ENCODE measurements around the gene RANBP17.

DNA sequence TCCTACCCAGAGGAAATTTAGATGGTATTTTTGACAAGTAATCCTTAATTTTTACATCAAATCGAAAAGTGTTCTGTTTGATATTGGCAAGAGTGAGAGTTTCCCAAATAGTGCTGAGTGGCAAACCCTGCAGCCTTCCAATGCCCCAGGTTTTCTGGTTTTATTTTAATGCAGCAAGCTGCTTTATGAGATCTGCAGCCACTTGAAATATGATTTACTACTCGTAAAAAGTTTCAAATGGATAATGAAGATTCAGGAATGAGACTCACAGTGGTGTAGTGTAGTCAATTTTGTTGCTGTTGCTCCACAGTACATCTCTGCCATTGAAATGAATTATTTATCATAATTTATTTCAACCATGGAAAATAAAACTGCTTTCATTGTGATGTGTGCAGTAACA lies 423.6 kb downstream of the RANBP17 start:
- TF ChIP-seq, protein P1, sequence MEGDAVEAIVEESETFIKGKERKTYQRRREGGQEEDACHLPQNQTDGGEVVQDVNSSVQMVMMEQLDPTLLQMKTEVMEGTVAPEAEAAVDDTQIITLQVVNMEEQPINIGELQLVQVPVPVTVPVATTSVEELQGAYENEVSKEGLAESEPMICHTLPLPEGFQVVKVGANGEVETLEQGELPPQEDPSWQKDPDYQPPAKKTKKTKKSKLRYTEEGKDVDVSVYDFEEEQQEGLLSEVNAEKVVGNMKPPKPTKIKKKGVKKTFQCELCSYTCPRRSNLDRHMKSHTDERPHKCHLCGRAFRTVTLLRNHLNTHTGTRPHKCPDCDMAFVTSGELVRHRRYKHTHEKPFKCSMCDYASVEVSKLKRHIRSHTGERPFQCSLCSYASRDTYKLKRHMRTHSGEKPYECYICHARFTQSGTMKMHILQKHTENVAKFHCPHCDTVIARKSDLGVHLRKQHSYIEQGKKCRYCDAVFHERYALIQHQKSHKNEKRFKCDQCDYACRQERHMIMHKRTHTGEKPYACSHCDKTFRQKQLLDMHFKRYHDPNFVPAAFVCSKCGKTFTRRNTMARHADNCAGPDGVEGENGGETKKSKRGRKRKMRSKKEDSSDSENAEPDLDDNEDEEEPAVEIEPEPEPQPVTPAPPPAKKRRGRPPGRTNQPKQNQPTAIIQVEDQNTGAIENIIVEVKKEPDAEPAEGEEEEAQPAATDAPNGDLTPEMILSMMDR (IDR thresholded peaks at IDR 0.05; ENCODE audit: insufficient read depth, low read length) = no peak
- TF ChIP-seq SPI1 (IDR thresholded peaks at IDR 0.05; ENCODE audit: borderline replicate concordance, low read depth) (no peak), GABPA (IDR thresholded peaks at IDR 0.05; ENCODE audit: low read depth) (no peak)
- TF ChIP-seq, protein P2, sequence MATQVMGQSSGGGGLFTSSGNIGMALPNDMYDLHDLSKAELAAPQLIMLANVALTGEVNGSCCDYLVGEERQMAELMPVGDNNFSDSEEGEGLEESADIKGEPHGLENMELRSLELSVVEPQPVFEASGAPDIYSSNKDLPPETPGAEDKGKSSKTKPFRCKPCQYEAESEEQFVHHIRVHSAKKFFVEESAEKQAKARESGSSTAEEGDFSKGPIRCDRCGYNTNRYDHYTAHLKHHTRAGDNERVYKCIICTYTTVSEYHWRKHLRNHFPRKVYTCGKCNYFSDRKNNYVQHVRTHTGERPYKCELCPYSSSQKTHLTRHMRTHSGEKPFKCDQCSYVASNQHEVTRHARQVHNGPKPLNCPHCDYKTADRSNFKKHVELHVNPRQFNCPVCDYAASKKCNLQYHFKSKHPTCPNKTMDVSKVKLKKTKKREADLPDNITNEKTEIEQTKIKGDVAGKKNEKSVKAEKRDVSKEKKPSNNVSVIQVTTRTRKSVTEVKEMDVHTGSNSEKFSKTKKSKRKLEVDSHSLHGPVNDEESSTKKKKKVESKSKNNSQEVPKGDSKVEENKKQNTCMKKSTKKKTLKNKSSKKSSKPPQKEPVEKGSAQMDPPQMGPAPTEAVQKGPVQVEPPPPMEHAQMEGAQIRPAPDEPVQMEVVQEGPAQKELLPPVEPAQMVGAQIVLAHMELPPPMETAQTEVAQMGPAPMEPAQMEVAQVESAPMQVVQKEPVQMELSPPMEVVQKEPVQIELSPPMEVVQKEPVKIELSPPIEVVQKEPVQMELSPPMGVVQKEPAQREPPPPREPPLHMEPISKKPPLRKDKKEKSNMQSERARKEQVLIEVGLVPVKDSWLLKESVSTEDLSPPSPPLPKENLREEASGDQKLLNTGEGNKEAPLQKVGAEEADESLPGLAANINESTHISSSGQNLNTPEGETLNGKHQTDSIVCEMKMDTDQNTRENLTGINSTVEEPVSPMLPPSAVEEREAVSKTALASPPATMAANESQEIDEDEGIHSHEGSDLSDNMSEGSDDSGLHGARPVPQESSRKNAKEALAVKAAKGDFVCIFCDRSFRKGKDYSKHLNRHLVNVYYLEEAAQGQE (IDR thresholded peaks at IDR 0.05; ENCODE audit: insufficient replicate concordance, low read depth) = no peak

All from HL-60 (cell line).